Stimulated activated CD4-positive, alpha-beta T cell treated with anti-CD3 and anti-CD28 coated beads, TNF-alpha, amount 100 ng/mL, for 48 hours (primary cell): ENCODE data around the gene ZNF736.
A peak's percentile ranks its signal among the peaks of the same experiment; 100 is the strongest.
"Not testable (repeated sequence)": the region's sequence is repeated elsewhere in the genome, so short reads cannot be mapped to it uniquely, and the experiment has no call there.

Experiments
- DNase-seq, 3 donors: peaks; one replicate each; pipeline ENCODE4 v3.0.0-alpha.2; 2020; ENCODE audit warnings: low read depth in 3 of 3

The ZNF736 gene

DNA sequence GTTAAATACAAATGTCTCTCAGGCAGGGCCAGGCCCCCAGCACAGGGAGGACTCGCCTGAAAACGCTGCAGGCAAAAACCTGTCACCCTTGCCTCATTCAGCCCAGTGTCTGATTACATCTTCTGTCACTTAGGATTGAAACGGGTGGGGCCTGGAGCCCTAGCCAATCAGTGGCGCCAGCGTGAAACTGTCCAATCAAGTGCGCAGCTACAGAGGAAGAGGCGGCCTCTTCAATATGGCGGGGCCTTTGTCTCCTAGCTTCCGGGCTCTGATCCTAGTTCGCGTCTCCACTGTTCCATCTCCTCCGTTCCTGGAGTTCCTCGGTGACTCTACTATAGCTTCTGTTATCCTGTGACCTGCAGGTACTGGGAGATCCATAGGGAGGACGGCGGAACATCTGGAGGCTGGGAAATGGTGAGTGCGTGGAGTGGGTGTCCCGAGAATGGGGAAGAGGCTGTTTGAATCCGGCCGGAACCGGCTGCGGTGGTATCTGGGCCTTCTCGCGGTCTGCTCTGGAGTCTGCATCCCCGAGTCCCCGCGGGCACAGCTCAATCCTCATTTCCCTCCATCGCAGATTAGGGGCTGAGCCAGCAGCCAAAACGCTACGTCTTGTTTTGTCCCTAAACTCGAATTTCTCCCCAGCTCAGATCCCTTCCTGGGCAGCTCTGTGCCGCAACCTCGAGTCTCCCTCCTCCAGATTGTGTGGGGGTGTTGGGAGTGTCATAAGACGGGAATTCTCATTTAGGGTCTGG, at the start of gene ZNF736:
ZNF736 (plus strand) TSS at position 222 of the 752 bp plus-strand sequence; CDS start at position 412, 190 bp downstream.
- peak; percentile 66 to 81 (median 69) for DNase-seq

DNA sequence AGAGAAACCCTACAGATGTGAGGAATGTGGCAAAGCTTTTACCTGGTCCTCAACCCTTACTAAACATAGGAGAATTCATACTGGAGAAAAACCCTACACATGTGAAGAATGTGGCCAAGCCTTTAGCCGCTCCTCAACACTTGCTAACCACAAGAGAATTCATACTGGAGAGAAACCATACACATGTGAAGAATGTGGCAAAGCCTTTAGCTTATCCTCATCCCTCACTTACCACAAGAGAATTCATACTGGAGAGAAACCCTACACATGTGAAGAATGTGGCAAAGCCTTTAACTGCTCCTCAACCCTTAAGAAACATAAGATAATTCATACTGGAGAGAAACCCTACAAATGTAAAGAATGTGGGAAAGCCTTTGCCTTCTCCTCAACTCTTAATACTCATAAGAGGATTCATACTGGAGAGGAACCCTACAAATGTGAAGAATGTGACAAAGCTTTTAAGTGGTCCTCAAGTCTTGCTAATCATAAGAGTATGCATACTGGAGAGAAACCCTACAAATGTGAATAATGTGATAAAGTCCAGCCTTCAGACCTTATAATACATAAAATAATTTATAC, 47.3 kb upstream of the ZNF736 start:
- no peak for DNase-seq

DNA sequence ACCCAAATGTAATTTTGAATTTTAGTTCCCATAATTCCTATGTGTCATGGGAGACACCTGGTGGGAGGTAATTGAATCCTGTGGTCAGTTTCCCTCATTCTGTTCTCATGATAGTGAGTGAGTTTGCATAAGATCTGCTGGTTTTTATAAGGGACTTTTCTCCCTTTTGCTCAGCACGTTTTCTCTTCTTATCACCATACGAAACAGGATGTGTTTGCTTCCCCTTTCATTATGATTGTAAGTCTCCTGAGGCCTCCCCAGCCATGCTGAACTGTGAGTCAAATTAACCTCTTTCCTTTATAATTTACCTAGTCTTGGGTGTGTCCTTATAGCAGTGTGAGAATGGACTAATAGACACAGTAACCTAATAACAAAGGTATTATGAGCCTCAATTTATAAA, 36.1 kb upstream of the ZNF736 start:
- no peak for DNase-seq

DNA sequence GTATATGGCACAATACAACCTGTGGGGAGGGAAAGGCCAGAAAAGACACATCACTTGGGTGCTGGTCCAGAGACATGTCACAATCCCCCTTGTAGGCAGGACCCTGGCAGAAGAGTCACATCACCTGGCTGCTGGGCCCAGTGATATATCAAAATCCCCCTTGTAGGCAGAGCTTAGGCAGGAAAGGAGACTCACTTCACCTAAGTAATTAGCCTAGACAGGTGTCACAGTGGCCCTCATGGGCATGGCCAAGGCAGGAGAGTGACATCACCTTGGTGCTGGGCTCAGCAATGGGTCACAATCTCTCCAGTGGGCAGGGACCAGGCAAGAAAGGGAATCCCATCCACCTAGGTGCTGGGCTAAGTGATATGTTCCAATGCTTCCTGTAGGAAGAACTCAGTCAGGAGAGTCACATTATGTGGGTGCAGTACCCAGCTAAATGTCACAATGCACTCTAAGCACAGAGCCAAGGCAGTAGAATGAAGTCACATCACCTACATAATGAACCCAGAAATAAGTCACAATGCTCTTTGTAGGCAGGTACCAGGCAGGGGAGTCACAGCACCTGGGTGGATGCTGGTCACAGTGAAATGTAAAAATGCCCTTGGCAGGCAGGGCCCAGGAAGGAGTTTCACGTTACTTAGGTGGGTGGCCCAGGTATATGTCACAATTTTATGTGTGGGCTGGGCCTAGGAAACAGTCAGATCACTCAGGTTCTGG, 18.9 kb upstream of the ZNF736 start:
- DNase-seq: no peak

DNA sequence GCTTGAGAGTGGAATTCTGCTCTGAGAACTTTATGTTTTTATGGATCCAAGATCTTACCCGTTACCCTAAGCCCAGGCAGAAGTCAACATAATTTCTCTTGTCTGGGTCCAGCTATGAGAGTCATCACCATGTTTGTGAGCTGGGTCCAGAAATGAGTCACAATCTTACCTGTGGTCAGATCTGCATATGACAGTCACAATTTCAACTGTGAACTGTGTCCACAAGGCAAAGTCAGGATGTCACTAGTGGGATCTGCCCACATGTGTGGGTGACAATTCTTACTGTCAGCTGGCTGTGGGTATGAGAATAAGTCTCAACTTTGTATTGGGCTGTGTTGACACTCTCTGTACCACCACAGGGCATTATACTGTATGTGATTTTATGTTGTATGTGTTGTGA, 16.3 kb upstream of the ZNF736 start:
- not testable (repeated sequence) for DNase-seq

DNA sequence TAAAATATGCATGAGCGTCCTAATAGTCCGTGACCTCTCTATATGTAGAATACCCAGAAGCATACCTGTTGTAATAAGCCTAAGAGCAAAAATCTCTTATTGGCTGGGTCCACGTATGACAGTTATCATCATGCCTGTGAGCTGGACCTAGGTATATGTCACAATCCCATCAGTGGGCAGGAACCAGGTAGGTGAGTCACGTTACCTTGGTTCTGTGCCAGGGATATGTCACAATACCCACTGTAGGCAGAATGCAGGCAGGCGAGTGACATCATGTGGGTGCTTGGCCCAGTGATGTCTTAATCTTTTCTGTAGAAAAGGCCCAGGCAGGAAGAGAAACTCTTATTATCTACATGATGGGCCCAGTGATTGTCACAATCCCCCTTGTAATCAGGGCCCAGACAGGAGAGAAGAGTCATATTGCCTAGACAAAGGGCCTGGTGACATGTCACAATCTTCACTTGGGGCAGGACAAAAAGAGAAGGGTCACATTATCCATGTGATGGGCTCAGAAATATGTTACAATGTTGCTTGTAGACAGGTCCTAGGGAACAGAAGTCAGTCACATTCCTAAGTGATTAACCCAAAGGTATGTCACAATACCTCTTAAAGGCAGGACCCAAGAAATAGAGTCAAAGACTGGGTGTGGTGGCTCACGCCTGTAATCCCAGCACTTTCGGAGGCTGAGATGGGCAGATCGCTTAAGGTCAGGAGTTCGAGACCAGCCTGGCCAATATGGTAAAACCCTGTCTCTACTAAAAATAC, 12.9 kb upstream of the ZNF736 start:
- DNase-seq: no peak

DNA sequence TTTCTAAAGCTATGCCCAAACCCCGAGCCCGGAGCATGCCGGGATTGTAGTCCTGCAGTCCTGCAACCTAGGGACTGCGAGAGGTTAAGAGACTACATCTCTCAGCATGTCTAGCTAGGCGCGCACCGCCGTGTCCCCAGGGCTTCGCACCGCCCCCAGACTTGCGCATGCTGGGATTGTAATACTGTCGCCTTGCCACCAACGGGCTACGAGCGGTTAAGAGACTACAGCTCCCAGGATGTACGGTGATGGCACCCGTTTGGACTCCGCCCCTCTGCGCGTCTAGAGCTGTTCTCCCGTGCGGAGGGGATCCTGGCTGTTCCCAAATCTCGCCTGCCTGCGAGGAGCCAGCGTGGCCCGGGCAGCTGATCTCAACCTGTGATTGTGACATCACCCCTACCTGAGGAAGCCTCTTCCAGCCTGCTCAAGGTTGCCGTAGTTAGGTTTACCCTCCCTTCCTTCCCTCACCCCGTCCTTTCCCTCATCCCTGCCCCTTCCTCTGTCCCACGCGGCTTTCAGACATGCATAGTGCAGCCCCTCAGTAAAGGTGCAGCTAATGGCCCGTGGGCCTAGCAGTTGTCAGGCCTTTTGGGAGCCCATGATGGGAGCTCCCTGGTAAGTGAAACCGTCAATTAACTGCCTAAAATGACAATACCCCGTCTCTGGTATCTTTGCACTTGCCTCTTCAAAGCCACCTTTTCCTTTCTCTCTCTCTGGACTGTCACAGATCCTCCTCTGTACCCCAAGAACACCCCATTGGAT, 6.3 kb upstream of the ZNF736 start:
- DNase-seq: peak; percentile 80 to 91 (median 83)

DNA sequence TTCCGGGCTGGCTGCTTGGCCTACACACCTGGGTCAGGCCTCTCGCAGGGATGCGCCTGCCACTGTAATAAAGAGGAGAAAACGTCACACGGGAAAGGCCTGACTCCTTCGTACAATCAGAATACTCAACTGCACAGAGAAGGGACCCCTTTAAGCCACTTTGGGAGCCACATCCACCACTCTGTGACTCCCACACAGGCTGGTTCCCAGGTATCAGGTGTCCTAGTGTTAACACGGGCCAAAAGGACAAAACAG, 5.8 kb upstream of the ZNF736 start:
- DNase-seq: no peak

DNA sequence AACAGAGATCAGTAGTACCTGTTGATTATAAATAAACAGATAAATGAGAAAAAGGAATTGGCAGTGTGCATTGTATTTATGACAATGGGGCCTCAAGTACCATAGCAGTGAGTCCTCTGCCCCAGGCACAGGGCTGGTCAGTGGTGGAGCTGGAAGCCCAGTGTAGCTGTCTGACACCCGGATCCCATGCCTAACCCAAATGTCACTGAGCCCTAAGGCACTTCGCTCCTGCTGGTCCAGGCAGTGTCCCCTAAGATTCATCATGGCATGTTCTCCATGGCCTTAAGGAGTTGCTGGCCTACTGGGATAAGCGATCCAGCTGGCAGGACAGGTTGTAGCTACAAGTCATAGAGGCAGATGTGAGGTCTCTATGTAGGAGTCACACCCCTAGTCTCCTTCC, 3.3 kb upstream of the ZNF736 start:
- no peak for DNase-seq

DNA sequence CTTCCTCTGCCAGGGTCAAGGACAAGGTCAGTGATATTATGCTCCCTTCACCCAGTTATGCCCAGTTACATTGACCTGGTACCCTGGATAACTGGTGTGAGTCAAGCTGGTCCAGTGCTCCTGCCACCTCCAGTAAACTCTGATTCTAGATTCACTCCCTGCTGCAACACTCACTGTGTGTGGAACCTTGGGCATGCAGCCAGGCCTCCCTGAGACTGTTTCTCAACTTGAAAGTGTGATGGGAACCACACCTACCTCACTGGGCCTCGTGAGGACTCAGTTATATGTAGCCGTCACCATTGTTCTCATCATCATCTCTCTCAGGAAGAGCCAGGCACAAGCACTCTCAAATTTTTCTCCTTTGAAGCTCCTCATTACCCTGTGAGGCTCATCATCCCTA, 935 bp upstream of the ZNF736 start:
- no peak for DNase-seq

DNA sequence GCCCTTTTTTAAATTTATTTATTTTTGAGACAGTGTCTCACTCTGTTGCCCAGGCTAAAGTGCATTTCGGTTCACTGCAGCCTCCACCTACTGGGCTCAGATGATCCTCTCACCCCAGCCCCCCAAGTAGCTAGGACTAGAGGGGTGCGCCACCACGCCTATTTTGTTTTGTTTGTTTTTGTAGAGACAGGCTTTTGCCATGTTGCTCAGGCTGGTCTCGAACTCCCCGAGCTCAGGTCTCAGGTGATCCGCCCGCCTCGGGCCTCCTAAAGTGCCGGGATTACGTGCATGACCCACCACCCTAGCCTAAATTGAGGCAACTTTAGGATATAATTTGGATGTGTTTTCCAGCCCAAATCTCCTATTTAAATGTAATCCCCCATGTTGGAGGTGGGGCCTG, 805 bp downstream of the ZNF736 start:
- DNase-seq: no peak

DNA sequence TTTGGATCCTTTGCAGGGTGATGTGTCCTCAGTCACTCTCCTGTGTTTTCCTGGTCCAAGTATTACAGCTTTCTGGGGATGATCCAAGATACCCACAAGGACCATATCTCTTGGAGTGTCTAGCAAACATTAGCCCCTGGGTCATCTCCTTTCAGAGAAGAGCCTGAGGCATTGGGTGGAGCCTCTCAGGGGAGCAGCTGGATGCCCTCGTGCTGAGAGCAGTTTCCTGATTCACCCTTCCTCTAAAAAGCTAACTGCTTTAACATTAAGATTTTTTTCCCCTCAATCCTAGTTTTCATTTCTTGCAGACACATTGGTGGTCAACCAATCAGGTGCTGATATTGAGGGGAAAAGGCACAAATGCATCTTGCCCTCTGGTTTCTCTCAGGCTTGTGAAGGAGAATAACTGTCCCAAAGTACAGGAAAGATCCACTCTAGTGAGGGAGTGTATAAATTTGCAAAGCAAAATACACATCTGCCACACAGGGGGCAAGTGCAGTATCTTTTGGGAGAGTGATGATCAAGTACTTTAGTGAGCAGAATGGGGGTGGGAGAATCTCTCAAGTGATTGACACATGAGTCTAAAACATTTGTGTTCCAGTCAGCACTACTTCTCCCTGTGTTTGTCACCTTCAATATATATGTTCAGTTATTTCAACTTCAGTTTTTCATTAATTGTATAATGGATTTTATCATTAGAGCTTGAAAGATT, 2.4 kb downstream of the ZNF736 start:
- DNase-seq: not testable (repeated sequence)

DNA sequence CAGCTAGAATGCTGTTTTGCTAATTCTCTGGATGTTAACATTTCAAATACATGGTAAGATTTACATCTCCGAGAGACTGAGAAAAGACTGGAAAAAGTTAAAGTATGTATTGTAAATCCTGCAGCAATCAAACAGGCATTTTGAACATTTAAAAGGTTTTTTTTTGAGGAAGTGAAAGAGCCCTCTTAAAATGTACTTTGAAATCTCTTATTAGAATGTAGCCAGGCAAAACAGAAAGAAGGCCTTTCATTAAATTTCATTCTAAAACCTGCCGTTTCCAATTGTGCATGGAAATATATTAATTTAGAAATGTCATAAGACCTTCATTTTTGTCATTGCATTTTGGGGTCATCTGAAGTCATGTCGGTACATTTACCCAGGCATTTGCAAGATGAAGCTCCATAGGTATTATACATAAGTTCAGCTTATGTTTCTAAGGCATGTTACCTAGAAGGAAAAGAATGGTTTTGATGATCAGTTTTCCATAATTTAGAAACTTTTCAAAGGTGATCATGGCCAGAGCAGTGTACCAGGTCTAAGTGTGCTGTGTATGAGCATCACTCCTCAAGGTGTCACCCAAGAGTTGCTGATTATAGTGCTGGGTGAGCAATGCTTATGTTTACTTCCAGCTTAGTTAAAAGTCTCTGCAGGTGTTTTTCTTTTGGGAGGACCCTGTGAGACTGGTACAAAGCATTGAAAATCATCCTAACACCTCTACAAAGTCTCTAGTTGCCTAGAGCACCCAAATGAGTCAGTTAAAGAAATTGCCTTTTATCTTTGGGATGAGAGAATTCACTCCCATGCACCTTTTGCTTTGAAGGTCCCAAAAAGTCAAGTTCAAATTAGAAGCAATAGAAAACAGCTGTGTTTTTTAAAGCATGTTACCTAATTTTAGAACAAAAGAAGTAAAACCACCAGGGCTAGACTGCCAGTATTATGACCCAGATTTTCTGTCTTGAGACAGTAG, 7.1 kb downstream of the ZNF736 start:
- no peak for DNase-seq

DNA sequence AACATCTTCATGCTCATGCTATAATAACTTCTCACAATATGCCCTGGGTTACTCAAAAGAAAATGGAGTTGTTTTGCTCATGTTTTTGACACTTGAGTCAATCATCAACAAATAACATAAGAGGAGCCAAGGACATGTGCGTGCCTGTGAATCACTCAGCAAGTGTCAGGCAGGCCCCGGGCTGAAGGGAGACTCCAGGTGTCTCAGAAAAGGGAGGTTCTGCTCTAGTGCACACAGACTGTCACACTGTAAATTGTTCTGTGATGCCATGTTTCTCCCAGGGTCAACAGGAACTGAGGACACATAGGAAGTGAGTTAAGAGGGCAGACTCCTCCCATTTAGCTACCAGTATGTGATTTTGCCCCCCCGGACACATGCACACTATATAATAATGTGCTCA, 10.4 kb downstream of the ZNF736 start:
- DNase-seq: not testable (repeated sequence)

DNA sequence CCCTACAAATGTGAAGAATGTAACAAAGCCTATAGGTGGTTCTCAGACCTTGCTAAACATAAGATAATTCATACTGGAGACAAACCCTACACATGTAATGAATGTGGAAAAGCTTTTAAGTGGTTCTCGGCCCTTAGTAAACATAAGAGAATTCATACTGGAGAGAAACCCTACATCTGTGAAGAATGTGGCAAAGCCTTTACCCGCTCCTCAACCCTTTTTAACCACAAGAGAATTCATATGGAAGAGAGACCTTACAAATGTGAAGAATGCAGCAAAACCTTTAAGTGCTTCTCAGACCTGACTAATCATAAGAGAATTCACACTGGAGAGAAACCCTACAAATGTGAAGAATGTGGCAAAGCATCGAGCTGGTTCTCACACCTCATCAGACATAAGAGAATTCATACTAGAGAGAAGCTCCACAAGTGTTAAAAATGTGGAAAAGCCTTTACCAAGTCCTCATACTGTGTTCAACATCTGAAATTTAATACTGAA, 35.0 kb downstream of the ZNF736 start:
- not testable (repeated sequence) for DNase-seq

DNA sequence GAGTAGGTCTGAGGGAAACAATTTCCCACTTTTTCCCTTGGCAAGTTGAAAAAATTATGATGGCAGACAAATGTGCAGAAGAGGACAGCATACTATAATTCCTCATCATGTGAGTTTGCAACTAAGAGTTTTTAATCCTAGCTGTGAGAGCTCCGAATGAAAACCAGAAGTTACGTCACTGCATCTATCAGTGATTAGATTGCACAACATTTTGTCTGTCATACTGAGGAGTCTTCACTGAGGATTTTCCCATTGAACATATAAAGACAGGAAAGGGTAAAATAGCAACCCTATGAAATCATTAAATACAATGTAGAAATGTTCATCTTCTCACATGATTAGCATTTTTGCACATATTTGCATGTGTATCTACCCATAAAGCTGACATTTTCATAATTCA, 45.8 kb downstream of the ZNF736 start:
- no peak for DNase-seq

DNA sequence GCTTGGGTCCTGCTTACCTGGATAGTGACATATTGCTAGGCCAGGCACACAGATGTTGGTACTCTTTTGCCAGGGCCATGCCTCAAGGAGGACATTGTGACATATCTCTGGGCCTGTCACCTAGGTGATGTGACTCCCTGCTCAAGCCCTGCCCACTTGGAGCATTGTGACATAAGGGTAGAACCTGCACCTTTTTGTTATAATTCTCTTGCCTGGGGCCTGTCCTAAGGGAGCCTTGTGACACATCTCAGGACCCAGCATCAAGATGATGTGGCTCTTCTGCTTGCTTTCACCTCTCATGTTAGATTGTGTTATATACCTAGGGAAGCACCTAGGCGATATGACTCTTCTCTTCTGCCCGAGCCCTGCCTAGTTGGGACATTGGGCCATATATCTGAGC, 57.4 kb downstream of the ZNF736 start:
- no peak for DNase-seq

DNA sequence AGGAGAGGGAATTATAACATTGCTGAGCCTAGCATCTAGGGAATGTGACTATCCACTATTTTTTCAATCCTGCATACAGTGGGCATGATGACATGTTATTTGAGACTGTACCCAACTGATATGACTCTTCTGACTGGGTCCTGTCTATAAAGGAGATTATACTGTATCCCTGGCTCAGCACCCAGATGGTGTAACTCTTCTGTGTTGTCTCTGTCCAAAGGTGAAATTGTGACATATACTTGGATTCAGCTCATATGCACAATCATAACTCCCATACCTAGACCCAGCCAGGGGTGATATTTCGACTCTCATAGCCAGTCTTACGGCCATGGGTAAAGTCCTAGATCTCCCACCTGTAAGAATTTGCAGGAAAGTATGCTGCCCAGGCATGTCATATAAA, 59.3 kb downstream of the ZNF736 start:
- no peak for DNase-seq

DNA sequence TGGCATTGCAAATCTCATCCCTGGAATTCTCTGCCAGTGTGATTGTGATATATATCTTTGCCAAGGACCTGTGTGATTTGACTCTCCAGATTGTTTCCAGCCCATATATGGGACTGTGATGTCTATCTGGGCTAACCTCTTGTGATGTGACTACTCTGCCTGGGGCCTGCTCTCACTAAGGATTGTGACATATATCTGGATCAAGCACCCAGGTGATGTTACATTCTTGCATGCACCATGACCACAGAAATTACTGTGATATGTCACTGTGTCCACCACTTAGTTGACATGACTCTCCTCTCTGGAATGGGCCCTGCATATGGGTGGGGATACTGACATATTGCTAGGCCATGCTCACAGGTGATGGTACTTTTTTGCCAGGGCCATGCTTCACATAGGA, 86.6 kb downstream of the ZNF736 start:
- no peak for DNase-seq
